Measurements from ENCODE around the gene MNDA.

MNDA gene

DNA sequence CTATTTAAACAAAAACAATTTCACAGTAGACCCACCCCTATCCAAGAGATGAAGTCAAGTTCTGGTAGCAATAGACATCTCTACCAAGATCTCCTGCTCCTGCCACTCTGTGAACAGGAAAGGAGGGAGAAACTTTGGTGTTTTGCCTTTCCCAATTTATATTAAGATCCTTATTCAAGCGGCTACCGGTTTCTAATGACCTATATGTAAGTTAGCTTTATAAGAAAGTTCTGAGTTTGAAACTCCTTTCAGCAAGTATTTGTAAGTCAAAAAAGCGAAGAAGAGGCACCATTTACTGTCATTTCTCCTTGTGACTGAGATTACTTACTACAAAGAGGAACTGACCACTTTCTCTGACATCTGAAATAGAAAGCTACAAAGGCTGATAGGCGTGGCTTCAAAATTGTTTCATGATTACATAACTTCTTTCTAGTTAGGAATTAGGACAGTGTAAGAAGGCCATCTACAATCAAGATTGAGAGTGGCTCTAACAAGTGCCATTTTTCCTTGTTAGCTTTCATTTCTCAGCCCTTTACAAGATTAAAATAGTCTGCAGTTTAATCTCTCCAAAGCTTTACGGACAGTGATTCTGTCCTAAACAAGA is at the start of gene MNDA:
Gene MNDA, plus strand, starts transcription at position 448 of the 604 bp plus-strand sequence. CDS start 10,803 bp downstream, outside the sequence.
- no peak for TF ChIP-seq FOXA1 (IDR thresholded peaks at IDR 0.05)
- TF ChIP-seq NFRKB (IDR thresholded peaks at IDR 0.05) = no peak
- TF ChIP-seq BHLHE40 (IDR thresholded peaks at IDR 0.05; ENCODE audit: borderline replicate concordance) = no peak
- no peak for TF ChIP-seq FOXM1 (IDR thresholded peaks at IDR 0.05; ENCODE audit: borderline replicate concordance)
- TF ChIP-seq, protein P1, sequence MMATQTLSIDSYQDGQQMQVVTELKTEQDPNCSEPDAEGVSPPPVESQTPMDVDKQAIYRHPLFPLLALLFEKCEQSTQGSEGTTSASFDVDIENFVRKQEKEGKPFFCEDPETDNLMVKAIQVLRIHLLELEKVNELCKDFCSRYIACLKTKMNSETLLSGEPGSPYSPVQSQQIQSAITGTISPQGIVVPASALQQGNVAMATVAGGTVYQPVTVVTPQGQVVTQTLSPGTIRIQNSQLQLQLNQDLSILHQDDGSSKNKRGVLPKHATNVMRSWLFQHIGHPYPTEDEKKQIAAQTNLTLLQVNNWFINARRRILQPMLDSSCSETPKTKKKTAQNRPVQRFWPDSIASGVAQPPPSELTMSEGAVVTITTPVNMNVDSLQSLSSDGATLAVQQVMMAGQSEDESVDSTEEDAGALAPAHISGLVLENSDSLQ (IDR thresholded peaks at IDR 0.05) = no peak
- no peak for TF ChIP-seq CTBP1 (IDR thresholded peaks at IDR 0.05; ENCODE audit: borderline replicate concordance)
- ChIA-PET CTCF (no interaction called here), POLR2A (no interaction called here)
- no peak for DNase-seq (ENCODE audit: extremely low spot score)

DNA sequence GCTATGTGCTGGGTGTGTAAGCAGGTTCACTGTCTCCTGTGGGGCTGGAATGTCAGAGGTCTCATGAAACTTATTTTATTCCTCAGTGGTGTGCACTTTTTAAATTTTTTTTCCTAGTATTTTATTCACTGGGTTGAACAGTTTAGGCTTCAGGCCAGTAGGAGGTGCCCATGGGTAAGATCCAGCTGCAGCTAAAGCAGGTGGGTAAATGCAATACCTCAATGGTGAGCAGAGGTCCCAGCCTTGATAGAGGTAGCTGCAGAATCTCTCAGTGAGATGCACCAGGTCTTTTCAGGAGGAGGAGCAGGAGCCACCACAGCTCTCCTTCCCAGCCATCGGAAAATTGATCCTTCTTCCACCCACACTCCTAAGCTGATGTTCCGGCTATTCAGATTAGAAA is 37.5 kb upstream of the MNDA start:
- POLR2A ChIA-PET = no interaction called here
- no peak for TF ChIP-seq SP1 (IDR thresholded peaks at IDR 0.05)
- TF ChIP-seq, protein P1 (IDR thresholded peaks at IDR 0.05) = no peak
- no peak for TF ChIP-seq ELF4 (IDR thresholded peaks at IDR 0.05)
- no peak for TF ChIP-seq FOXK2 (IDR thresholded peaks at IDR 0.05)
- TF ChIP-seq ZNF384 (IDR thresholded peaks at IDR 0.05) = no peak
- no peak for TF ChIP-seq TARDBP (IDR thresholded peaks at IDR 0.05)
- DNase-seq (ENCODE audit: extremely low spot score) = no peak
- CTCF ChIA-PET = no interaction called here

DNA sequence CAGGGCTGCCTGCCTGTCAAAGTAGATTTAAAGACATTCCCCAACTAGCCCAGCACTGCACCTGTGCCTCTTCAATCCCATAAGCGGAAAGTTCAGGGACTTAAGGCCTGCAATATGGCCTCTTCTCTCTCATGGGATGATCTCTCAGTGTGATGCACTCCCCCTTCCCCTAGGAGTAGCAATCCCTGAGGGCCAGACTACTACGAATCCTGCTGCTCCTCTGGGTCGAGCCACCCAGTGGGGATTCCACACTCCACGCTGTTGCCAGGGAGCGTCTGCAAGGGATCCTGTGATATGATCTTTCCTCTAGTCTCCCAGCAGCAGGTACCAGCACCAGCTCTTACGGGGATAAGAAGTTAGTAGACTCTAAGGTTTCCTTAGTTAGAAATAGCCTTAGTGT is 36.9 kb upstream of the MNDA start:
- ChIA-PET POLR2A (no interaction called here), CTCF (no interaction called here)
- DNase-seq (ENCODE audit: extremely low spot score) = no peak
- TF ChIP-seq FOXA1 (IDR thresholded peaks at IDR 0.05) (no peak), SUZ12 (IDR thresholded peaks at IDR 0.05) (no peak), BHLHE40 (IDR thresholded peaks at IDR 0.05; ENCODE audit: borderline replicate concordance) (no peak), L3MBTL2 (conservative IDR thresholded peaks at IDR 0.05) (no peak), ZNF384 (IDR thresholded peaks at IDR 0.05) (no peak)
- TF ChIP-seq, protein P1 (IDR thresholded peaks at IDR 0.05) = no peak

DNA sequence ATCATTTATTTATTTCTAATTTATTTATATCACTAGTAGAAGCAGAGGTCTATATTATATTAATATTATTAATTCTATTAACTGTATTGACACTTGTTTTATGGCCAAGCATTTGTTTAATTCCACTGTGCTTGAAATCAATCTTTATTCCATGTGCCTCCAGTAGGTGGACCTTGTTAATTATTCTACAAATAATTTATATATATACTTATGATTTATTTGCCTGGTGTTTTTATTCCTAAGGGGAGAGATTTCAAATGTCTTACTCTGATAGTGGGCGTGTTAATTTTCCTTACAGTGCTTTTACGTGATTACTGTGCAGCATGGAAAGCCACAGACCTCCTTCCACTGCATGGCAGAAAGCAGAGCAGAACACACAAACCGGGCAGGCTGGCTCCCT is 32.6 kb upstream of the MNDA start:
- TF ChIP-seq LEF1 (IDR thresholded peaks at IDR 0.05; ENCODE audit: borderline replicate concordance) (no peak), SP1 (IDR thresholded peaks at IDR 0.05) (no peak), L3MBTL2 (conservative IDR thresholded peaks at IDR 0.05) (no peak), TARDBP (IDR thresholded peaks at IDR 0.05) (no peak), ARNT (IDR thresholded peaks at IDR 0.05) (no peak), FOXA1 (IDR thresholded peaks at IDR 0.05) (no peak), FOXM1 (IDR thresholded peaks at IDR 0.05; ENCODE audit: borderline replicate concordance) (no peak), ELF4 (IDR thresholded peaks at IDR 0.05) (no peak)
- ChIA-PET POLR2A (no interaction called here), CTCF (no interaction called here)
- DNase-seq (ENCODE audit: extremely low spot score) = no peak

DNA sequence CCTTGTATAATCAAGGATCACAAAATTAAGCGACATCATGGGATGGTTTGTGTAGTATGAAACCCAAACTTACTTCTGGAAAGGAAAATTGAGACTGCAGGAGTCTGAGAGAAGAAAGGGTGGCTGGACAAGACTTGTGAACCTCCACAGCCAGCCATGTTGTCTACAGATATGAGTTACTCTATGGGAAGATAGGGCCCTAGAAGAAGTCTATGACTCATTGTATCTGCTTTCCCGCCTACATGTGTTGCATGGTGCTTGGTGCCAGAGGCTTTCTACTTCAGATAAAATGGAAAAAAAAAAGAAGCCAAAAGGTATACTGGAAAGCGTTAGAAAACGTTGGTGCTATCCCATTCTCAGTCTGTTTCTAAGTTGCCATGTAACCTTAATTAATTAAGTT is 31.5 kb upstream of the MNDA start:
- TF ChIP-seq TARDBP (IDR thresholded peaks at IDR 0.05) (no peak), SP1 (IDR thresholded peaks at IDR 0.05) (no peak)
- DNase-seq (ENCODE audit: extremely low spot score) = no peak
- ChIA-PET POLR2A (no interaction called here), CTCF (no interaction called here)

DNA sequence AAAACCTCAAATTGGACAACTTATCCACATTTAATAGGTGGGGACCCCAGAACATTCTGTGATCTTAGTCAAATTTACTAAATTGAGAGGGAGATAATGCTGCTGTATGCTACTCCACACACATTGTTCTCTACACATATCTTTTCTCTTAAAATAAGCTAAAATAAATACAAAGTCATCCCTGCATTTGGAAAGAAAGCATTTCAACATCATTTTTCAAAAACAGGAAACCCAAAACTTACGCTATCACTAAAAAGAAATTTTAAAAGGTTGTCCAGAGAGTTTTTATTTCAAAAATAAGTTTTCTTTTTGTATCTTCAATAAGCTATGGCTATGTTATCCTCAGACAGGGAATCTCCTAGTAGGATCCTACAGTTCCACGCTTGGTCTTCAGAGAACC is 30.6 kb upstream of the MNDA start:
- ChIA-PET POLR2A (no interaction called here), CTCF (no interaction called here)
- TF ChIP-seq L3MBTL2 (conservative IDR thresholded peaks at IDR 0.05) (no peak), ZNF384 (IDR thresholded peaks at IDR 0.05) (no peak), CTBP1 (IDR thresholded peaks at IDR 0.05; ENCODE audit: borderline replicate concordance) (no peak), FOXK2 (IDR thresholded peaks at IDR 0.05) (no peak), HDGF (IDR thresholded peaks at IDR 0.05; ENCODE audit: borderline replicate concordance) (no peak), ARNT (IDR thresholded peaks at IDR 0.05) (no peak), LEF1 (IDR thresholded peaks at IDR 0.05; ENCODE audit: borderline replicate concordance) (no peak), FOXA1 (IDR thresholded peaks at IDR 0.05) (no peak), NFRKB (IDR thresholded peaks at IDR 0.05) (no peak), ELF4 (IDR thresholded peaks at IDR 0.05) (no peak), TARDBP (IDR thresholded peaks at IDR 0.05) (no peak), BHLHE40 (IDR thresholded peaks at IDR 0.05; ENCODE audit: borderline replicate concordance) (no peak), FOXM1 (IDR thresholded peaks at IDR 0.05; ENCODE audit: borderline replicate concordance) (no peak)
- TF ChIP-seq, protein P1 (IDR thresholded peaks at IDR 0.05) = no peak
- DNase-seq (ENCODE audit: extremely low spot score) = no peak

DNA sequence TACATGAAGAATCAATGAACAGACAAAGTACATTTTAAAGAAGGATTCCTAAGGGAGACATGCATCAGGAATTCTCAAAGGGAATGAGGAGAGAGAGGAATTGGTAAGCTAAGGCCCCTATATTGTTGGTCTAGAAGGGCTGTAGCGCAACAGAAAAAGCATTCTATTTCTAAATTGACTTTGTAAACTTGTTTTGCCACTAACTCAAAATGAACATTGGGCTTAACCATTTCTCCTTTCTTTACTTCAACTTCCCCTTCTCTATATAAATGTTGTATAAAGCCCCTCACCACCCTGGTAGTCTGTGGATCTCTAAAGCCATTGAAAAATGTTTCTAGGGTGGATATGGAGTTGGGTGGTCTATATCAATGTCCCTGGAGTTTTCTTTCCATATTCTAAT is 29.8 kb upstream of the MNDA start:
- CTCF ChIA-PET = no interaction called here
- no peak for TF ChIP-seq NFRKB (IDR thresholded peaks at IDR 0.05)
- no peak for TF ChIP-seq SUZ12 (IDR thresholded peaks at IDR 0.05)
- no peak for TF ChIP-seq SP1 (IDR thresholded peaks at IDR 0.05)
- TF ChIP-seq HDGF (IDR thresholded peaks at IDR 0.05; ENCODE audit: borderline replicate concordance) = no peak
- TF ChIP-seq FOXA1 (IDR thresholded peaks at IDR 0.05) = no peak
- no peak for TF ChIP-seq CTBP1 (IDR thresholded peaks at IDR 0.05; ENCODE audit: borderline replicate concordance)
- TF ChIP-seq LEF1 (IDR thresholded peaks at IDR 0.05; ENCODE audit: borderline replicate concordance) = no peak
- TF ChIP-seq FOXM1 (IDR thresholded peaks at IDR 0.05; ENCODE audit: borderline replicate concordance) = no peak
- TF ChIP-seq FOXK2 (IDR thresholded peaks at IDR 0.05) = no peak
- TF ChIP-seq ELF4 (IDR thresholded peaks at IDR 0.05) = no peak
- no peak for TF ChIP-seq ZNF384 (IDR thresholded peaks at IDR 0.05)
- no peak for TF ChIP-seq L3MBTL2 (conservative IDR thresholded peaks at IDR 0.05)
- no peak for TF ChIP-seq TARDBP (IDR thresholded peaks at IDR 0.05)
- no peak for DNase-seq (ENCODE audit: extremely low spot score)
- POLR2A ChIA-PET = no interaction called here

Data from HEK293T (cell line).